Heart right ventricle (tissue), 16 donors: ENCODE results near the gene CAST. TPM values are rescaled to one million over a fixed set of nuclear protein-coding genes. Genes with fewer than 3 reads are reported as not detected.

Source experiments
- ATAC-seq, 8 donors: fragments of 200-7000 bp; cut with Tn5 transposase; one replicate each; pipeline ENCODE4 v1.9.1; 2020; ENCODE audit warnings: mild to moderate bottlenecking in 8 of 8, moderate library complexity in 8 of 8, moderate number of reproducible peaks in 1 of 8
- DNase-seq, 2 donors: peaks; one replicate each; pipeline ENCODE4 v3.0.0-alpha.2; 2020
- H3K27ac ChIP-seq, 10 donors: fragments of 200-600 bp; sonication (generic) in 2 of 10; one replicate each; pipeline versions ENCODE4 v1.5.0 to v1.8.0; 2020 to 2022; ENCODE audit warnings: mild to moderate bottlenecking in 3 of 10
- H3K27me3 ChIP-seq, 7 donors: fragments of 200-600 bp; one replicate each; pipeline ENCODE4 v1.8.0; 2021 to 2022; ENCODE audit warnings: mild to moderate bottlenecking in 2 of 7
- H3K36me3 ChIP-seq, 9 donors: fragments of 200-600 bp; sonication (generic) in 1 of 9; one replicate each; pipeline versions ENCODE4 v1.5.0 to v1.8.0; 2020 to 2022; ENCODE audit warnings: mild to moderate bottlenecking in 2 of 9
- H3K4me1 ChIP-seq, 9 donors: fragments of 200-600 bp; sonication (generic) in 1 of 9; one replicate each; pipeline versions ENCODE4 v1.5.0 to v1.8.0; 2020 to 2022; ENCODE audit warnings: mild to moderate bottlenecking in 4 of 9
- H3K4me3 ChIP-seq, 10 donors: fragments of 200-600 bp; sonication (generic) in 2 of 10; one replicate each; pipeline versions ENCODE4 v1.5.0 to v1.8.0; 2020 to 2022; ENCODE audit warnings: mild to moderate bottlenecking in 7 of 10, moderate library complexity in 2 of 10
- H3K9me3 ChIP-seq, 11 donors: fragments of 200-600 bp in 10 of 11; sonication (generic) in 2 of 11; one replicate each; pipeline versions ENCODE4 v1.5.0 to v1.8.0; 2013 to 2022; ENCODE audit warnings: mild to moderate bottlenecking in 2 of 11, control low read depth in 1 of 11, moderate library complexity in 1 of 11
- WGBS, 2 donors: extraction: QIAGEN DNeasy Blood & Tissue Kit; methylation state at CpG; one replicate each; pipeline ENCODE4 v1.1.7; 2013; ENCODE audit warnings: inconsistent platforms in 1 of 2; 5-methylcytosine and 5-hydroxymethylcytosine counted together
- intact Hi-C, 10 donors: fragments of 100-400 bp; cut with DNase I; formaldehyde crosslinking; loops; one replicate each; pipeline versions ENCODE4 v1.11.1 to v1.14.2; 2022
- polyA plus RNA-seq, 2 donors: library from polyadenylated mRNA; stranded (reverse); fragments of 200-250 nt; gene quantifications; one replicate each; pipeline ENCODE4 v1.2.3, GENCODE V29; 2013
- total RNA-seq, 10 donors: library from RNA; stranded (reverse); fragmentation: NEBNext Ultra II Directional in 3 of 10; extraction: Animal tissue kit (Norgen Biotek cat#: 25700) in 3 of 10; gene quantifications; one replicate each; pipeline versions ENCODE4 v1.2.1 to v1.2.4, GENCODE V29; 2021 to 2023
- TF ChIP-seq, protein P1 (sequence below), 9 donors: fragments of 200-600 bp; sonication (generic) in 2 of 9; IDR thresholded peaks; one replicate each; pipeline versions ENCODE4 v1.5.0 to v1.8.0; 2021 to 2022; ENCODE audit warnings: antibody characterized with exemption in 9 of 9, mild to moderate bottlenecking in 5 of 9, moderate library complexity in 1 of 9
- donor health status: Arrhythmogenic right ventricular cardiomyopathy.
- donor health status: ischemic (EF 13 %, LVEDD 7.1; RV severe dilation, severe dysfunction).
- donor health status: healthy with polysubstance abuse.
- donor health status: DM: no; HTN: yes; CAD: no.
- donor health status: DM: no; HTN: no; CAD: no.
- donor health status: ischemic (EF 25% LVEDD 6.9; RV normal size, moderate dysfunction).
- donor health status: ischemic (EF 25% LVEDD 5.7; RV mildly dilated, moderate dysfunction).
- donor health status: healthy.
- donor health status: DM: yes; HTN: yes; CAD: no.
- donor health status: Ischemic cardiomyopathy.
- donor health status: ischemic (EF 35%, LVEDD 5.7; RV mildly dilated, moderate dysfunction).
- donor health status: nonischemic (EF 11% LVEDD 7.7; RV severe dilation, severe dysfunction).
- donor health status: DM: yes; HTN: yes; CAD: no.
- donor health status: PGD.
- donor health status: ischemic (EF 29% LVEDD 5.4; RV normal size, mild dysfunction).
- donor health status: nonischemic (EF 23%, LVEDD 6.1; RV moderate dilation, normal function).

The CAST gene
- total and polyA plus RNA-seq, 12 donors = 174 to 783 (median 488) TPM

DNA sequence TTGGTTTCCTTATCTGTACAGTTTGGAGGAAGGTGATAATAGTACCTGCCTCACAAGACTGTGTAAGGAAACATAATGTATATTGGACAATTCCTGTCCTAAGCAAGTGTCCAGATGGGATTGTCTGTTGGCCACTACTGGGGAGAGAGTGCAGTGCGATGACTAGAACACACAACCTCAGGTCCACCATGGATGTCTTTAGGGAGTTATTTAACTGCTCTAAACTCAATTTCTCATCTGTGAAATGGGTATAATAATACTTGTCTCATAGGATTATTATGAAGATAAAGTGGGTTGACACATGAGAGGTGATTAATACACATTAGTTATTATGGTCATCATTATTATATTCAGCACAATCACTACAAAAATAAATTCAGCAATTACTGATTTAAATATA lies 63.1 kb downstream of the CAST start:
- DNase-seq (no peak), ATAC-seq (no peak)
- H3K4me1 ChIP-seq = peaks cover 3 to 77% (median 43%) of the 10 kb centered on the region in 9 donors
- H3K27ac ChIP-seq = peak overlapping the region in 2 of 10 donors; percentile 41 to 43
- H3K36me3 ChIP-seq = peaks cover 0 to 77% (median 25%) of the 10 kb centered on the region in 9 donors
- H3K27me3 ChIP-seq = no peaks in the 10 kb centered on the region
- TF ChIP-seq, protein P1, sequence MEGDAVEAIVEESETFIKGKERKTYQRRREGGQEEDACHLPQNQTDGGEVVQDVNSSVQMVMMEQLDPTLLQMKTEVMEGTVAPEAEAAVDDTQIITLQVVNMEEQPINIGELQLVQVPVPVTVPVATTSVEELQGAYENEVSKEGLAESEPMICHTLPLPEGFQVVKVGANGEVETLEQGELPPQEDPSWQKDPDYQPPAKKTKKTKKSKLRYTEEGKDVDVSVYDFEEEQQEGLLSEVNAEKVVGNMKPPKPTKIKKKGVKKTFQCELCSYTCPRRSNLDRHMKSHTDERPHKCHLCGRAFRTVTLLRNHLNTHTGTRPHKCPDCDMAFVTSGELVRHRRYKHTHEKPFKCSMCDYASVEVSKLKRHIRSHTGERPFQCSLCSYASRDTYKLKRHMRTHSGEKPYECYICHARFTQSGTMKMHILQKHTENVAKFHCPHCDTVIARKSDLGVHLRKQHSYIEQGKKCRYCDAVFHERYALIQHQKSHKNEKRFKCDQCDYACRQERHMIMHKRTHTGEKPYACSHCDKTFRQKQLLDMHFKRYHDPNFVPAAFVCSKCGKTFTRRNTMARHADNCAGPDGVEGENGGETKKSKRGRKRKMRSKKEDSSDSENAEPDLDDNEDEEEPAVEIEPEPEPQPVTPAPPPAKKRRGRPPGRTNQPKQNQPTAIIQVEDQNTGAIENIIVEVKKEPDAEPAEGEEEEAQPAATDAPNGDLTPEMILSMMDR (IDR thresholded peaks at IDR 0.05) = no peak
- no peaks in the 10 kb centered on the region for H3K9me3 ChIP-seq
- no peak overlapping the region for H3K4me3 ChIP-seq
- intact Hi-C loops = no loop called here
- WGBS, 2 donors = 98 to 100% methylated on average over 1 of the region's 1 CpG

DNA sequence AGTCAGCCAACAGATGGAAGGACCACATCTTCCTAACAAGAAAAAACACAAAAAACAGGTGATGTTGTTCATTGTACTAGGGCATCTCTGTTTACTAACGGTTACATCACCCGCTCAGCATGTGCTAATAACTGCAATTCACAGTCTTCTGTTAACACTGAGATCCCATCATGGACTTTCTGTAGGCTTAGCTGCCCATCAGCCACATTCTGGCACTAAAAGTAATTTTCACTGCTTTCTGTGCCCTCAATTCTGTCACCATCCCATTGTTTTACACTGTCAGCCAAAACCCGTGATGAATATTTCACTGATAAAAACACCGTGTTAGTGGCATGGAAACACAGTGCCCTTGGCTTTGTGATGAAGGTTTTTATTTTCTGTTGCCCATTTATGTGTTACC lies 64.6 kb downstream of the CAST start:
- TF ChIP-seq, protein P1 (IDR thresholded peaks at IDR 0.05) = no peak

DNA sequence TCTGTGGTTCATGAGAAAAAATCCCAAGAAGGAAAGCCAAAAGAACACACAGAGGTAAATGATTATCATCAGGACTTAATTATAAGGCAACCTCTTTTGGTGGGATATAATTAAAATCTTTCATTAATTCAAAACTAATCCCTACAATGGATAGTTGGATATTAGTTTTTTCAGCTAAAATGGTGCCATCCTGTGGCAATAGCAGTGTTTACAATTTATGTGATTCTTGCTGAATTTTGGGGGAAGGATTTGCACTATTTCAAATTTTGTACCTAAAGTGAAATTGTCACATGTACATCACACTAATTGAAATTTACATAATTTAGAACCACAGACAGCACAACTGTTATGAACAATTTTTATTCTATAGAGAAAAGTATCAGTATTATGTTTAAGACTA lies 67.0 kb downstream of the CAST start:
- Histone ChIP-seq H3K4me1 (peaks cover 3 to 50% (median 29%) of the 10 kb centered on the region in 9 donors), H3K27me3 (no peaks in the 10 kb centered on the region), H3K9me3 (no peaks in the 10 kb centered on the region), H3K4me3 (no peak overlapping the region), H3K27ac (no peak overlapping the region), H3K36me3 (peaks cover 0 to 90% (median 29%) of the 10 kb centered on the region in 9 donors)
- intact Hi-C loops = no loop called here
- no peak for ATAC-seq
- TF ChIP-seq, protein P1 (IDR thresholded peaks at IDR 0.05) = peak in 5 of 9 donors; percentile 27 to 49 (median 39)
- no peak for DNase-seq

More for the DNA sequence above, 64.6 kb downstream of the CAST start:
- H3K27ac ChIP-seq = peak overlapping the region in 4 of 10 donors; percentile 30 to 65 (median 39)
- no peaks in the 10 kb centered on the region for H3K27me3 ChIP-seq
- 38 to 63% methylated on average over 4 of the region's 4 CpGs for WGBS, 2 donors
- peaks cover 0 to 92% (median 34%) of the 10 kb centered on the region in 9 donors for H3K36me3 ChIP-seq
- H3K4me1 ChIP-seq = peaks cover 3 to 67% (median 27%) of the 10 kb centered on the region in 9 donors
- H3K4me3 ChIP-seq = no peak overlapping the region
- intact Hi-C loops = no loop called here
- peak in 4 of 8 donors; percentile 23 to 74 (median 40) for ATAC-seq
- H3K9me3 ChIP-seq = no peaks in the 10 kb centered on the region
- DNase-seq = no peak

DNA sequence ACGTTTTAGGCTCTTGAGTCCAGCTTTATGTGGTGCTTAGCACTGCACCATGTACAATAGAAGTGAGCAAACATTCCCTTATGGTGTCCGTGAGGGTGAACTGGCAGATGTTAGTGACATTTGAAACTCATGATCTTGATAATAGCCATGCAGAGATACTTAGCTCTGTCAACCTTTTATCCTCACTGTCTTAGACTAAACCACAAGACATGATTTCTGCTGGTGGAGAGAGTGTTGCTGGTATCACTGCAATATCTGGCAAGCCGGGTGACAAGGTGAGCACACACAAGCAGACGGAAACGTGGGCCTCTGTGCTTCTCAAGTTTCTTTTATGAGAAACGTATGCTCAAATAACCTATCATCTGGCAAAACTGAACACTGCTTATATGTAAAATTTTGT lies 68.4 kb downstream of the CAST start:
- peaks cover 0 to 88% (median 23%) of the 10 kb centered on the region in 9 donors for H3K36me3 ChIP-seq
- no peaks in the 10 kb centered on the region for H3K9me3 ChIP-seq
- DNase-seq (no peak), ATAC-seq (peak in 1 of 8 donors; percentile 32)
- no peak overlapping the region for H3K4me3 ChIP-seq
- H3K27ac ChIP-seq = peak overlapping the region in 1 of 10 donors; percentile 28
- H3K27me3 ChIP-seq = no peaks in the 10 kb centered on the region
- intact Hi-C loops = loop anchor here in 2 of 10 donors (5.0 to 10.0 kb wide), 2 partner anchors 116 to 118 kb away; no protein-coding TSS in a partner anchor
- TF ChIP-seq, protein P1 (IDR thresholded peaks at IDR 0.05) = no peak
- 59 to 72% methylated on average over 6 of the region's 6 CpGs for WGBS, 2 donors
- H3K4me1 ChIP-seq = peaks cover 0 to 50% (median 24%) of the 10 kb centered on the region in 9 donors
